ENCODE results near the gene ZNF407. TPM values are rescaled to one million over a fixed set of nuclear protein-coding genes. Genes with fewer than 3 reads are reported as not detected.

ZNF407 gene
- total RNA-seq, 1 donor from 2014 or later, result 26.7 TPM

- no peak overlapping the region for H3K27ac Mint-ChIP-seq
- no peak overlapping the region for H3K4me3 Mint-ChIP-seq
- no peaks in the 10 kb centered on the region for H3K9me3 Mint-ChIP-seq
- ChIA-PET POLR2A (no interaction called here), CTCF (no interaction called here)
- intact Hi-C loops (cut with micrococcal nuclease), result no loop called here
- no peak for TF ChIP-seq CTCF (IDR thresholded peaks at IDR 0.05)
- no peak for ATAC-seq (ENCODE audit: low read depth)
- no peaks in the 10 kb centered on the region for H3K36me3 Mint-ChIP-seq (ENCODE audit: low read depth)
- DNase-seq, result no peak
- H3K27me3 Mint-ChIP-seq, result no peaks in the 10 kb centered on the region
- H3K4me1 Mint-ChIP-seq, result no peaks in the 10 kb centered on the region
Observed at GRCh38 chr18:74856928-74857327, 259.3 kb downstream of the ZNF407 start.

GRCh38 chr18:74857901-74858300, 260.2 kb downstream of the ZNF407 start:
- no peaks in the 10 kb centered on the region for H3K4me1 Mint-ChIP-seq
- H3K27me3 Mint-ChIP-seq, result no peaks in the 10 kb centered on the region
- CTCF ChIA-PET, result no interaction called here

GRCh38 chr18:74861154-74861553, 263.5 kb downstream of the ZNF407 start:
- peaks cover 2% of the 10 kb centered on the region for H3K36me3 Mint-ChIP-seq (ENCODE audit: low read depth)
- intact Hi-C loops (cut with micrococcal nuclease), result no loop called here
- H3K27me3 Mint-ChIP-seq, result no peaks in the 10 kb centered on the region
- no peaks in the 10 kb centered on the region for H3K4me1 Mint-ChIP-seq
- no peak overlapping the region for H3K4me3 Mint-ChIP-seq
- no peak overlapping the region for H3K27ac Mint-ChIP-seq
- TF ChIP-seq CTCF (IDR thresholded peaks at IDR 0.05), result no peak
- POLR2A ChIA-PET, result no interaction called here
- ATAC-seq (ENCODE audit: low read depth), result no peak
- CTCF ChIA-PET, result no interaction called here
- no peaks in the 10 kb centered on the region for H3K9me3 Mint-ChIP-seq
- DNase-seq, result no peak

More at GRCh38 chr18:74857901-74858300, 260.2 kb downstream of the ZNF407 start:
- intact Hi-C loops (cut with micrococcal nuclease), result no loop called here
- Mint-ChIP-seq H3K27ac (no peak overlapping the region), H3K4me3 (no peak overlapping the region), H3K36me3 (ENCODE audit: low read depth) (peaks cover 2% of the 10 kb centered on the region), H3K9me3 (no peaks in the 10 kb centered on the region)
- ATAC-seq (ENCODE audit: low read depth) (no peak), DNase-seq (no peak)
- no peak for TF ChIP-seq CTCF (IDR thresholded peaks at IDR 0.05)
- POLR2A ChIA-PET, result no interaction called here

- ATAC-seq (ENCODE audit: low read depth) (no peak), DNase-seq (no peak)
- POLR2A ChIA-PET, result no interaction called here
- TF ChIP-seq CTCF (IDR thresholded peaks at IDR 0.05), result no peak
- Mint-ChIP-seq H3K4me1 (no peaks in the 10 kb centered on the region), H3K36me3 (ENCODE audit: low read depth) (peaks cover 2% of the 10 kb centered on the region), H3K27me3 (no peaks in the 10 kb centered on the region), H3K27ac (no peak overlapping the region), H3K9me3 (no peaks in the 10 kb centered on the region), H3K4me3 (no peak overlapping the region)
- CTCF ChIA-PET, result no interaction called here
- intact Hi-C loops (cut with micrococcal nuclease), result no loop called here
Observed at GRCh38 chr18:74862094-74862493, 264.4 kb downstream of the ZNF407 start.

- H3K36me3 Mint-ChIP-seq (ENCODE audit: low read depth), result peaks cover 2% of the 10 kb centered on the region
- H3K27ac Mint-ChIP-seq, result no peak overlapping the region
- intact Hi-C loops (cut with micrococcal nuclease), result no loop called here
- H3K27me3 Mint-ChIP-seq, result no peaks in the 10 kb centered on the region
- TF ChIP-seq CTCF (IDR thresholded peaks at IDR 0.05), result no peak
- no peak overlapping the region for H3K4me3 Mint-ChIP-seq
- no peaks in the 10 kb centered on the region for H3K9me3 Mint-ChIP-seq
- POLR2A ChIA-PET, result no interaction called here
- DNase-seq, result no peak
- no peak for ATAC-seq (ENCODE audit: low read depth)
- H3K4me1 Mint-ChIP-seq, result peaks cover 6% of the 10 kb centered on the region
- CTCF ChIA-PET, result no interaction called here
Observed at GRCh38 chr18:74866577-74866976, 268.9 kb downstream of the ZNF407 start.
